GM06990 (cell line): ENCODE measurements around the gene UCMA.

Experiments
- DNase-seq: peaks from one replicate; pipeline ENCODE4 v3.0.0-alpha.2; 2011; ENCODE audit not compliant: insufficient read length; ENCODE audit errors: extremely low read depth
- H3K27me3 ChIP-seq: replicated peaks from 2 replicates; pipeline ENCODE4 v1.6.0; 2011; ENCODE audit warnings: low read length; ENCODE audit not compliant: control insufficient read depth, insufficient read depth
- H3K36me3 ChIP-seq: 2 replicates; pipeline ENCODE4 v1.5.1; 2011; ENCODE audit warnings: low read length; ENCODE audit not compliant: control insufficient read depth, insufficient read depth
- H3K4me3 ChIP-seq: replicated peaks from 2 replicates; pipeline ENCODE4 v1.5.1; 2011; ENCODE audit warnings: low read depth, mild to moderate bottlenecking, control low read depth, low read length
- TF ChIP-seq, protein P1 (sequence below): IDR thresholded peaks from 2 replicates; pipeline ENCODE4 v1.5.1; 2011; ENCODE audit warnings: low read length, control low read depth, mild to moderate bottlenecking, inconsistent platforms; ENCODE audit not compliant: insufficient read depth, poor library complexity, severe bottlenecking

The UCMA gene

DNA sequence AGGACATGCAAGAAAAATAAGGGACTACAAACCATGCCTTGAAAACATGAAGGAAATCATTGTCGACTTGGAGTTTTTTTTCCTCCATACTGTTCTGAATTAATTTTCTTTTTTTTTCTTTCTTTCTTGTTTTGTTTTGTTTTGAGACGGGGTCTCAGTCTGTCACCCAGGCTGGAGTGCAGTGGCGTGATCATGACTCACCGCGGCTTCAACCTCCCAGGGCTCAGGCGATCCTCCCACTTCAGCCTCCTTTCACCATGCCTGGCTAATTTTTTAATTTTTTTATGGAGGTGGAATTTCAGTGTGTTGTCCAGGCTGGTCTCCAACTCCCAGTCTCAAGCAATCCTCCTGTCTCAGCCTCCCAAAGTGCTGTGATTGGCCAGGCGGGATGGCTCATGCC lies 11.6 kb downstream of the UCMA start:
- no peak overlapping the region for H3K4me3 ChIP-seq
- H3K36me3 ChIP-seq = no peaks in the 10 kb centered on the region
- no peaks in the 10 kb centered on the region for H3K27me3 ChIP-seq
- no peak for DNase-seq
- TF ChIP-seq, protein P1, sequence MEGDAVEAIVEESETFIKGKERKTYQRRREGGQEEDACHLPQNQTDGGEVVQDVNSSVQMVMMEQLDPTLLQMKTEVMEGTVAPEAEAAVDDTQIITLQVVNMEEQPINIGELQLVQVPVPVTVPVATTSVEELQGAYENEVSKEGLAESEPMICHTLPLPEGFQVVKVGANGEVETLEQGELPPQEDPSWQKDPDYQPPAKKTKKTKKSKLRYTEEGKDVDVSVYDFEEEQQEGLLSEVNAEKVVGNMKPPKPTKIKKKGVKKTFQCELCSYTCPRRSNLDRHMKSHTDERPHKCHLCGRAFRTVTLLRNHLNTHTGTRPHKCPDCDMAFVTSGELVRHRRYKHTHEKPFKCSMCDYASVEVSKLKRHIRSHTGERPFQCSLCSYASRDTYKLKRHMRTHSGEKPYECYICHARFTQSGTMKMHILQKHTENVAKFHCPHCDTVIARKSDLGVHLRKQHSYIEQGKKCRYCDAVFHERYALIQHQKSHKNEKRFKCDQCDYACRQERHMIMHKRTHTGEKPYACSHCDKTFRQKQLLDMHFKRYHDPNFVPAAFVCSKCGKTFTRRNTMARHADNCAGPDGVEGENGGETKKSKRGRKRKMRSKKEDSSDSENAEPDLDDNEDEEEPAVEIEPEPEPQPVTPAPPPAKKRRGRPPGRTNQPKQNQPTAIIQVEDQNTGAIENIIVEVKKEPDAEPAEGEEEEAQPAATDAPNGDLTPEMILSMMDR = no peak

DNA sequence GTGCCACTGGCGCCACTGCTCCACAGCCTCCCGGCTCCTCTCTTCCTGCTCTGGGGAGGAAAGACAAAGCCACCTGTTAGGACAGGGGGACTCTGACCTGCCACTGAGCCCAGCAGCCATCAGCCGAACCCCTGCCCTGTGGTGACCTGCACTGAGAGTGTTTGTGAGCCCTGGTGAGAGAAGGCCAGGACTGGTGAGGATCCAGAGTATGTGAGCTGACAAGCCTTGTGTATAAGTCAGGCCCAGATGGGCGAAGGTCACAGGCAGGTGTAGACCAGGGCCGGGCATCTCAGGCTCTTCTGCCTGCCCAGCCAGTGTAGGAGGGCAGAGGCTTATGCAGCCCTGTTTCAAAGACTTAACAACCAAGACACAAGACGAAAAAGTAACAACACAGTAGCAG lies 12.0 kb downstream of the UCMA start:
- TF ChIP-seq, protein P1 = no peak
- DNase-seq = no peak

DNA sequence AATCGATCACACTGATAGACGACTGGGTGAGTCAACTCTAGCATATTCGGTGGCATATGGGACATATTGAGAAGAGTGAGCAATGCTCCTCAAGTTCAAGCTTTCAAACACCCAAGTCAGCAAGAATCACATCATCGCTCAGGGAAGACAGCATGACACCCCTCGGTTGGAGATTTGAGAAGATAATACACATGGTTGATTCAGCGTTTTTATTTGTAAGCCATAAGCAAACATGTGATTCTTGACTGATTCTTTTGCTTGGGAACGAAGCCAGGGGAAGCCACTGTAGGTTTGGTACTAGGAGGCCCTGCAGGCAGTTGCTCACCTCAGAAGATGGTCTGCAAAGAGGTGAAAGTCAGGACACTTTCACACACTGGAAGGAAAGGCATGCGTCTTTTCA lies 12.6 kb downstream of the UCMA start:
- TF ChIP-seq, protein P1 = no peak
- Histone ChIP-seq H3K4me3 (no peak overlapping the region), H3K36me3 (no peaks in the 10 kb centered on the region), H3K27me3 (no peaks in the 10 kb centered on the region)
- no peak for DNase-seq

More for the DNA sequence above, 12.0 kb downstream of the UCMA start:
- no peak overlapping the region for H3K4me3 ChIP-seq
- no peaks in the 10 kb centered on the region for H3K27me3 ChIP-seq
- no peaks in the 10 kb centered on the region for H3K36me3 ChIP-seq

DNA sequence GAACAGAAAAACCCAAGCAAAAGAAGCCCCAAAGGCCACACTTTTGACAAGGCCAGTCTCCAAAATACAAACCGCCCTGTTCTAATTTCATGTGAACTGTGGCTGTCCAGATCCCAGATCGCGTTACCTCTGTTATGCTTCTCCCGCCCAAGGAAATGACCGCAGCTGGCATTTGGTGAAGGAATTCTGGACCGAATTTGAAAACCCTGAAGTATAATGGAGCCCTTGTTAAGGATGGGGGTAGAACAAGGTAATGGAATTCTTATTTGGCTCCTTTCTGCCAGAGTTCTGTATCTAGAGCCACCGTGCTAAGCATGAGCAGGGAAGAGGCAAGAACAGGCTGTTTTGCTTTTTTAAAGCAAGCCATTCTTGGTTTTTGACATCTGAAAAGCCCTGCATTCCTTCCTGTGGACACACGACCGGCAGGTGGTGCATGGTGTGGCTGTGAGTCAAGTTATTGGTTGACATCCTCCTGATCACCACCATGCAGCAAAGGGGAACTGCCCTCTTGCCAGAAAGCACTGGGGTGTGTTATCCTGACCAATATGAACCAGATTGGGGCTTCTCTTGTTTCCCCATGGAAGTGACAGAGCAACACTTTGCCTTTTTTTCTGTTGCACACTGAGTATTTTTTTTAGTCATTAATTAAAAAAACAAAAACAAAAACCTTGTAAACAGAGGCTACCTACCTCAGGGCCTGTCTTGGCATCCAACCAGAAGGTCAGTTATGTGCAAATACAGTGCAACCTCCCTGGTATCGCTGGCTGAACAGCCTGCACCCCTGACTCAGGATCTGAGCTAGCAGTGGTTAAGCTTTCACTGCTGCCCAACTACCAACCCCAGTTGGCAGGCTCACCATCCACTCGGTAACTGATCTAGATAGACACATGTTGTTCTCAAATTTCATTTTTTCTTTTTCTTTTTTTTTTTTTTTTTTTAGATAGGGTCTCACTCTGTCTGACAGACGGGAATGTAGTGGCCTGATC lies 14.2 kb downstream of the UCMA start:
- DNase-seq = no peak
- no peaks in the 10 kb centered on the region for H3K36me3 ChIP-seq
- TF ChIP-seq, protein P1 = peak; percentile 54
- no peaks in the 10 kb centered on the region for H3K27me3 ChIP-seq
- no peak overlapping the region for H3K4me3 ChIP-seq

DNA sequence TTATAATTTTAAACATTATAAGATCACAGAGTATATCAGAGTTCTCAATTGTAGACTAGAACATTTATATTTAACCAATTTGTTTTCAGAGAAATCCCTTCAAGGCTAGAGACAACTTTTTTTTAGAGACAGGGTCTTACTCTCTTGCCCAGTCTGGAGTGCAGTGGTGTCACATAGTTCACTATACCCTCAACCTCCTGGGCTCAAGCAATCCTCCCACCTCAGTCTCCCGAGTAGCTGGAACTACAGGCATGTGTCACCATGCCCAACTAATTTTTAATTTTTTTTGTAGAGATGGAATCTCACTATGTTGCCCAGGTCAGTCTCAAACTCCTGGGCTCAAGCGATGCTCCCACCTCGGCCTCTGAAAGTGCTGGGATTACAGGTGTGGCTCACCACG lies 15.3 kb downstream of the UCMA start:
- TF ChIP-seq, protein P1 = no peak
- no peaks in the 10 kb centered on the region for H3K36me3 ChIP-seq
- H3K4me3 ChIP-seq = no peak overlapping the region
- DNase-seq = no peak
- no peaks in the 10 kb centered on the region for H3K27me3 ChIP-seq
